Calu3 (cell line): Measurements from ENCODE around the gene ITM2C. TPM values are rescaled to one million over a fixed set of nuclear protein-coding genes. Genes with fewer than 3 reads are reported as not detected.

Experiments
- BruUV-seq: library from RNA; stranded (reverse); fragments of 400-500 nt; replicated peaks from 2 replicates; lab custom pipeline; 2021; lab: Mats Ljungman, UMichigan
- CTCF ChIA-PET: fragments of 300-600 bp; sonication (Branson Sonifier 250); formaldehyde crosslinking; loops from one replicate; lab custom pipeline; 2022; ENCODE audit warnings: antibody characterized with exemption; lab: Charles Lee
- DNase-seq: peaks from one replicate; pipeline ENCODE4 v3.0.0; 2022
- H3K27ac Mint-ChIP-seq: one replicate; pipeline ENCODE4 v1.8.0; 2022; ENCODE audit warnings: mixed read lengths; ENCODE audit not compliant: unreplicated experiment
- H3K27me3 Mint-ChIP-seq: one replicate; pipeline ENCODE4 v1.8.0; 2022; ENCODE audit warnings: mixed read lengths; ENCODE audit not compliant: unreplicated experiment
- H3K36me3 Mint-ChIP-seq: one replicate; pipeline ENCODE4 v1.8.0; 2022; ENCODE audit warnings: mild to moderate bottlenecking, moderate library complexity, mixed read lengths; ENCODE audit not compliant: insufficient read depth, unreplicated experiment
- H3K4me1 Mint-ChIP-seq: one replicate; pipeline ENCODE4 v1.8.0; 2022; ENCODE audit warnings: mild to moderate bottlenecking, low read depth, mixed read lengths; ENCODE audit not compliant: unreplicated experiment
- H3K4me3 Mint-ChIP-seq: one replicate; pipeline ENCODE4 v1.8.0; 2022; ENCODE audit warnings: mild to moderate bottlenecking, low read depth, moderate library complexity, mixed read lengths; ENCODE audit not compliant: unreplicated experiment
- H3K9me3 Mint-ChIP-seq: one replicate; pipeline ENCODE4 v1.8.0; 2022; ENCODE audit warnings: low read depth, mixed read lengths; ENCODE audit not compliant: unreplicated experiment
- intact Hi-C: fragments of 100-400 bp; cut with micrococcal nuclease; formaldehyde crosslinking; loops from one replicate; pipeline ENCODE4 v1.10.0; 2022; ENCODE audit not compliant: unreplicated experiment
- total RNA-seq: library from RNA; stranded (reverse); gene quantifications from 2 replicates; pipeline ENCODE4 v1.2.3, GENCODE V29; 2022
- TF ChIP-seq, protein P1 (sequence below): fragments of 200-600 bp; IDR thresholded peaks from one replicate; pipeline ENCODE4 v1.8.0; 2022; ENCODE audit warnings: antibody characterized with exemption; ENCODE audit not compliant: unreplicated experiment

Gene ITM2C
- total RNA-seq, 1 experiment from 2014 or later, result 57.1 TPM

DNA sequence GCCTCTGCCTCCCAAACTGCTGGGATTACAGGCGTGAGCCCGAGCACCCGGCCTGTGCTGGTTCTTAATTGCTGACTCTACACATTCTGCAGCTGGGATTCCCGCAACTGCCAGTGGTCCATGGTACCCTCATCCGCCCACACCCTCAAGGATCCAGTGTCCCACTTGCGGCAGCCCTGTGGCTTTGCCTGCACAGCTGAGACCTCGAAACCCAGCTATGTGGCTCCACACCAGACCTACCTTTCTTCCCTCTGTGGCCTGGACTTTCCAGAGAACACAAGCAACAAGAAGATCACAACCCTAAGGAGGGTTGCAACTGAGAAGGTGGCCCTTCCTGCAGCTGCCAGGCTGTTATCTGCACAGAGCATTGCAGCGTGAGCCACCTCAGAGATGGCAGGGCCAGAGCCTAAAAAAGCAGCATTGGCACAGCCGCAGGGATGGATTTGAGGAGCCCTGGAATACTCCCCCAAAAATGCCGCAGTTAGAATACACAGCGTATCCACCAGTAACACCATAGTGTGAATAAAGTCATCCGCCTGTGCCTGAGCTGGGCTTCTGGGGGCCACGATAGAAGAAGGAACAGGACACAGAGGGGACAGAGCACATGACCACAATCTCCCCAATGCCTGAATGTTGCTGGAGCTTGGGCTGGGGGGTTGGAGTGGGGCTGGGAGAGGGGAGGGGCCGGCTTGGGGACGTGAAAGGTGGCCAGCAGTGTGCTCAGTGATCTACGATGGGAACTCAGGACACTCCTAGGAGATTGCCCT, 58.4 kb downstream of the ITM2C start:
- CTCF ChIA-PET, result interaction anchor here (0.6 kb wide), 1 partner anchor 71 kb away, joined by 3 read pairs; no protein-coding TSS in a partner anchor
- BruUV-seq, result no TSS peak
- H3K27me3 Mint-ChIP-seq, result peaks cover 81% of the 10 kb centered on the region

DNA sequence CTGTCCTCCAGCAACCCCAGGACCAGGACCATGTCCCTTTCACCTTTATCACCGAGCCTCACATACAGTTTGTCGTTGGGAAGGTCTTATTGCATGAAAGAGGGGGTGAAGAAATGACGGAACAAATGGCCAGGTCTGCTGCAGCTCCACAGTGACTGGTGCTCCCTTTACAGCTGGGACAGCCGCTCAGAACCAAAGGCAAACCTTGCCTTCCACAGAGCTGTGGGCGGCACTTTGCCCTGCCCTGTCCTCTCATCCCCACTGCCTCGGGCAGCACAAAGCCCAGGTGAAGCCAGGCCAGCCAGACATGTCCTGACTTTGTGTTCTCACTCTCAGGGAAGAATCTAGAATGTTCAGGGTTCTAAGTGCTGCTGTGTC, 59.3 kb downstream of the ITM2C start:
- CTCF ChIA-PET, result interaction anchor here (1.4 kb wide), 1 partner anchor 100 kb away, joined by 5 read pairs; no protein-coding TSS in a partner anchor
- no peaks in the 10 kb centered on the region for H3K4me1 Mint-ChIP-seq
- no peak overlapping the region for H3K4me3 Mint-ChIP-seq
- no peaks in the 10 kb centered on the region for H3K36me3 Mint-ChIP-seq
- H3K9me3 Mint-ChIP-seq, result no peaks in the 10 kb centered on the region
- no peak overlapping the region for H3K27ac Mint-ChIP-seq
- no peak for DNase-seq
- H3K27me3 Mint-ChIP-seq, result peaks cover 81% of the 10 kb centered on the region
- BruUV-seq, result no TSS peak
- TF ChIP-seq, protein P1, sequence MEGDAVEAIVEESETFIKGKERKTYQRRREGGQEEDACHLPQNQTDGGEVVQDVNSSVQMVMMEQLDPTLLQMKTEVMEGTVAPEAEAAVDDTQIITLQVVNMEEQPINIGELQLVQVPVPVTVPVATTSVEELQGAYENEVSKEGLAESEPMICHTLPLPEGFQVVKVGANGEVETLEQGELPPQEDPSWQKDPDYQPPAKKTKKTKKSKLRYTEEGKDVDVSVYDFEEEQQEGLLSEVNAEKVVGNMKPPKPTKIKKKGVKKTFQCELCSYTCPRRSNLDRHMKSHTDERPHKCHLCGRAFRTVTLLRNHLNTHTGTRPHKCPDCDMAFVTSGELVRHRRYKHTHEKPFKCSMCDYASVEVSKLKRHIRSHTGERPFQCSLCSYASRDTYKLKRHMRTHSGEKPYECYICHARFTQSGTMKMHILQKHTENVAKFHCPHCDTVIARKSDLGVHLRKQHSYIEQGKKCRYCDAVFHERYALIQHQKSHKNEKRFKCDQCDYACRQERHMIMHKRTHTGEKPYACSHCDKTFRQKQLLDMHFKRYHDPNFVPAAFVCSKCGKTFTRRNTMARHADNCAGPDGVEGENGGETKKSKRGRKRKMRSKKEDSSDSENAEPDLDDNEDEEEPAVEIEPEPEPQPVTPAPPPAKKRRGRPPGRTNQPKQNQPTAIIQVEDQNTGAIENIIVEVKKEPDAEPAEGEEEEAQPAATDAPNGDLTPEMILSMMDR, result no peak
- intact Hi-C loops, result no loop called here

More for the DNA sequence above, 58.4 kb downstream of the ITM2C start:
- TF ChIP-seq, protein P1, result no peak
- H3K4me1 Mint-ChIP-seq, result no peaks in the 10 kb centered on the region
- no peak overlapping the region for H3K4me3 Mint-ChIP-seq
- no peak for DNase-seq
- intact Hi-C loops, result no loop called here
- H3K27ac Mint-ChIP-seq, result no peak overlapping the region
- H3K9me3 Mint-ChIP-seq, result no peaks in the 10 kb centered on the region
- H3K36me3 Mint-ChIP-seq, result no peaks in the 10 kb centered on the region

DNA sequence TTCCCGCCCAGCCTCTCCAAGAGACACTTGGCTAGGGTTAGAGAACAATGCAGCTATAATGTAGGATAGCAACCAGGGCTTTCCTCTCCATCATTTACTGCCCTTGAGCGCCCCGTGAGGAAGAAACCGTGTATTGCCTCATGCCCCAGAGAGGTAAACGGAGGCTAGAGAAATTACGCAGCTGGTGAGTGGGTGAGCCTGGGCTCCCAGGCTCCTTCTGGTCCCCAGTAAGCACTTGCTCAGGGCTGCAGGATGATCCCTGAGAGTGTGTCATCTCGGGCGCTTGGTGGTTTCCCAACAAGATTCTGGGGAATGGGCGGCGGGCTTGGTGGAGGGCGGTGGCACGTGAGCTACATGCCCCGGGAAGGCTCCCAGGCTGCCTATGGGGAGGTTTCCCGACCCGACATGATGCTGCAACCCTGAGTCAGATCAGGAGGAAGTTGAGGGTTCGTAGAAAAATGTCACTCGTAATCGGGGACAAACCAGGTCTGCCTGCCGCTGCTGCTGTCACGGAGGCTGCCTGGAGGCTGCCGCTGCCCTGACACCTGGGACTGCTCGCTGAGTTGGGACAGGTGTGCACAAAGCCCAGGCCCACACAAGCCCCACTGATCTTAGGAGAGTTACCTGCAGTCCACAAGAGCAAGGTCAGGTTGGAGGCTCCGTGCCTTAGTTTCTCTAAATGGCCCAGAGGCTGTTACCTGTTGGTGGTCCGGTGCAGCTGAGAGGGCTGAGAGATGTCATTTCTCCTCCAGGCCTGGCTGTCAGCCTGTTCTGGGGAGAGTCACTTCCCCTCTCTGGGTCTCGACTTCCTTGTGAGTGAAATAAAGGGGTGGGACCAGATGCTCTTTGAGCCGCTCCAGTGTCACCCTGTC, 60.0 kb downstream of the ITM2C start, which contains the start of gene GPR55:
Gene GPR55 (minus strand): TSS at position 773 of the 872 bp plus-strand sequence. CDS start 14,280 bp downstream, outside the sequence.
- H3K36me3 Mint-ChIP-seq, result no peaks in the 10 kb centered on the region
- no peak within 1 kb of the TSS for H3K4me3 Mint-ChIP-seq
- DNase-seq, result peak; percentile 27
- TF ChIP-seq, protein P1, result peak; percentile 19
- no peaks in the 10 kb centered on the region for H3K4me1 Mint-ChIP-seq
- no peak within 1 kb of the TSS for H3K27ac Mint-ChIP-seq
- CTCF ChIA-PET, result interaction anchor here (1.4 kb wide), 1 partner anchor 100 kb away, joined by 5 read pairs; no protein-coding TSS in a partner anchor
- intact Hi-C loops, result no loop called here
- no TSS peak for BruUV-seq
- H3K27me3 Mint-ChIP-seq, result peaks cover 79% of the 10 kb centered on the region
- no peaks in the 10 kb centered on the region for H3K9me3 Mint-ChIP-seq

DNA sequence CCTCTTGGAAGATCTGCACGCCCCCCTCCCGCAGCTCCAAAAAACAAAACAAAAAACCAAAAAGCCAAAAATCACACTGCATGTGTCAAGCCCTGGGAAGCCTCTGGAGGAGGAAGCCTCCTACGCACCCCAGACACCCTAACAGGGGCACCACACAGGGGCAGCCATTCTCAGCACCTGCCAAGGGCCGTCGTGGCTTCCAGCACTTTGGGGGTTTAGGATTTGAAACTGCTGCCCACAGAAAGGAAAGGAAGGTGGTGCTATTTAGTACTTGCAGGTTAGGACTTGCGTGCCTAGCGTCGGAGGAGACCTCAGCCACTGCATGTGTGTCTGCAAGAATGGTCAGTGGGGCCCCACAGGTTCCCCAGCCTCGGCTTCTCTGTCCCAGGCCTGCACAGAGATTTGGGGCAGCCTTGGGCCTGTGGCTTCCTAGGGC, 60.7 kb downstream of the ITM2C start:
- CTCF ChIA-PET, result interaction anchor here (1.4 kb wide), 1 partner anchor 101 kb away, joined by 5 read pairs; no protein-coding TSS in a partner anchor
- peaks cover 79% of the 10 kb centered on the region for H3K27me3 Mint-ChIP-seq
- DNase-seq, result no peak
- TF ChIP-seq, protein P1, result no peak
- H3K36me3 Mint-ChIP-seq, result no peaks in the 10 kb centered on the region
- BruUV-seq, result no TSS peak
- no peaks in the 10 kb centered on the region for H3K4me1 Mint-ChIP-seq
- no peaks in the 10 kb centered on the region for H3K9me3 Mint-ChIP-seq
- intact Hi-C loops, result no loop called here
- H3K4me3 Mint-ChIP-seq, result no peak overlapping the region
- H3K27ac Mint-ChIP-seq, result no peak overlapping the region
